HepG2 (cell line): ENCODE data around the gene JKAMP. TPM values are rescaled to one million over a fixed set of nuclear protein-coding genes. Genes with fewer than 3 reads are reported as not detected.

Experiments used
- ATAC-seq: fragments of 200-7000 bp; cut with Tn5 transposase; 3 replicates; pipeline ENCODE4 v1.9.1; 2020; ENCODE audit warnings: mild to moderate bottlenecking, moderate library complexity
- BruUV-seq: library from RNA; stranded (reverse); fragments of 400-500 nt; replicated peaks from 2 replicates; lab custom pipeline; 2021; lab: Mats Ljungman, UMichigan
- CTCF ChIA-PET: fragments of 300-600 bp; formaldehyde crosslinking; extraction: SDS; loops from one replicate; lab custom pipeline; 2021; ENCODE audit warnings: low total read pairs, inconsistent platforms, low intra/inter-chr PET ratio; lab: Yijun Ruan, JAX
- POLR2A ChIA-PET: fragments of 350-600 bp; sonication (Branson Sonifier 250); formaldehyde crosslinking; loops from one replicate; lab custom pipeline; 2020; ENCODE audit warnings: antibody characterized with exemption, inconsistent platforms; lab: Yijun Ruan, JAX
- DNase-seq: peaks from one replicate; pipeline ENCODE4 v3.0.0-alpha.2; 2015; ENCODE audit warnings: low spot score
- FAIRE-seq: peaks from 3 replicates; lab custom pipeline; 2011; peaks lifted over from hg19 to GRCh38; lab: Jason Lieb, UNC
- H2AFZ ChIP-seq: one replicate; pipeline ENCODE4 v1.6.1; 2011; ENCODE audit warnings: low read length, inconsistent platforms
- H3K27ac ChIP-seq: fragments of 300-600 bp; 3 replicates; pipeline ENCODE4 v1.8.0; 2011; ENCODE audit warnings: mixed run types, mild to moderate bottlenecking, mixed read lengths, low read length, inconsistent platforms; ENCODE audit not compliant: insufficient read depth; ENCODE audit errors: extremely low read length
- H3K27me3 ChIP-seq, 2 experiments: fragments of 200-600 bp in 1 of 2; 2 replicates in 1 of 2; 3 replicates in 1 of 2; pipeline versions ENCODE4 v1.6.0 to v1.8.0; 2011; ENCODE audit warnings: low read length in 2 of 2, mild to moderate bottlenecking in 2 of 2, moderate library complexity in 2 of 2, inconsistent platforms in 1 of 2; ENCODE audit not compliant: insufficient read depth in 2 of 2, control insufficient read depth in 1 of 2
- H3K36me3 ChIP-seq, 2 experiments: fragments of 200-600 bp in 1 of 2; replicated peaks in 1 of 2; 2 replicates in 1 of 2; 3 replicates in 1 of 2; pipeline versions ENCODE4 v1.5.1 to v1.8.0; 2011; ENCODE audit warnings: low read length in 2 of 2, inconsistent platforms in 1 of 2; ENCODE audit not compliant: insufficient read depth in 2 of 2, control insufficient read depth in 1 of 2
- H3K4me1 ChIP-seq: 2 replicates; pipeline ENCODE4 v1.5.1; 2012; ENCODE audit warnings: low read length, inconsistent platforms; ENCODE audit not compliant: insufficient read depth
- H3K4me2 ChIP-seq: 2 replicates; pipeline ENCODE4 v1.6.0; 2011; ENCODE audit warnings: low read depth, low read length, inconsistent platforms
- H3K4me3 ChIP-seq, 3 experiments: fragments of 200-600 bp in 1 of 3; sonication (generic), shearing (Covaris generic) in 1 of 3; replicated peaks in 1 of 3; 2 replicates each; pipeline ENCODE4 v1.5.1; 2011 to 2016; ENCODE audit warnings: low read length in 3 of 3, inconsistent platforms in 2 of 3, low read depth in 2 of 3, mild to moderate bottlenecking in 2 of 3, control low read depth in 1 of 3, mixed read lengths in 1 of 3; ENCODE audit not compliant: insufficient read depth in 1 of 3
- H3K79me2 ChIP-seq: one replicate; pipeline ENCODE4 v1.6.1; 2011; ENCODE audit warnings: low read length, inconsistent platforms; ENCODE audit not compliant: insufficient read depth
- H3K9ac ChIP-seq: 2 replicates; pipeline ENCODE4 v1.6.0; 2011; ENCODE audit warnings: mild to moderate bottlenecking, low read depth, low read length, inconsistent platforms; ENCODE audit not compliant: insufficient read depth
- H3K9me3 ChIP-seq: 2 replicates; pipeline ENCODE4 v1.5.1; 2012; ENCODE audit warnings: mild to moderate bottlenecking, low read length
- H4K20me1 ChIP-seq: 2 replicates; pipeline ENCODE4 v1.6.0; 2011; ENCODE audit warnings: inconsistent platforms, mild to moderate bottlenecking, low read length, moderate library complexity; ENCODE audit not compliant: insufficient read depth
- CAMTA2 ChIP-seq: sonication (generic); formaldehyde crosslinking; IDR thresholded peaks from 2 replicates; pipeline ENCODE4 v1.4.0; 2020; ENCODE audit warnings: mild to moderate bottlenecking, missing genetic modification reagents, borderline replicate concordance
- HHEX ChIP-seq: IDR thresholded peaks from 2 replicates; pipeline ENCODE4 v1.6.1; 2016; ENCODE audit warnings: control low read depth
- HOXA9 ChIP-seq: sonication (generic); formaldehyde crosslinking; IDR thresholded peaks from 2 replicates; pipeline ENCODE4 v1.8.1; 2022; ENCODE audit warnings: missing genetic modification reagents, mild to moderate bottlenecking, moderate library complexity, borderline replicate concordance
- TEAD3 ChIP-seq: optimal IDR thresholded peaks from 2 replicates; pipeline ENCODE3; 2016; ENCODE audit warnings: borderline replicate concordance
- ZFP1 ChIP-seq: IDR thresholded peaks from 2 replicates; pipeline ENCODE4 v1.6.1; 2016
- ZMYM4 ChIP-seq: sonication (generic); formaldehyde crosslinking; IDR thresholded peaks from 2 replicates; pipeline ENCODE4 v1.8.1; 2023; ENCODE audit warnings: mild to moderate bottlenecking, missing genetic modification reagents
- ZNF235 ChIP-seq: sonication (generic); formaldehyde crosslinking; IDR thresholded peaks from 2 replicates; pipeline ENCODE4 v1.8.1; 2023; ENCODE audit warnings: mild to moderate bottlenecking, missing genetic modification reagents, borderline replicate concordance
- ZNF337 ChIP-seq: sonication (generic); formaldehyde crosslinking; IDR thresholded peaks from 2 replicates; pipeline ENCODE4 v1.5.1; 2020; ENCODE audit warnings: missing genetic modification reagents, low read depth, mild to moderate bottlenecking, borderline replicate concordance
- ZNF569 ChIP-seq: sonication (generic); formaldehyde crosslinking; IDR thresholded peaks from 2 replicates; pipeline ENCODE4 v1.5.0; 2020; ENCODE audit warnings: mild to moderate bottlenecking, missing genetic modification reagents, moderate library complexity, borderline replicate concordance
- WGBS: methylation state at CpG from one replicate; pipeline ENCODE4 v1.1.6; 2017; ENCODE audit warnings: low lambda C conversion rate; 5-methylcytosine and 5-hydroxymethylcytosine counted together
- in situ Hi-C: cut with HindIII; loops from 2 replicates; pipeline ENCODE4 v1.10.0; 2017; ENCODE audit warnings: low pct_unique_long_range_greater_than_20kb; ENCODE audit not compliant: extremely low pct_ligation_motif_present
- intact Hi-C: fragments of 100-400 bp; cut with micrococcal nuclease; formaldehyde crosslinking; loops from one replicate; pipeline ENCODE4 v1.10.0; 2022; ENCODE audit not compliant: unreplicated experiment
- polyA plus RNA-seq, 8 experiments: library from polyadenylated mRNA; depleted of rRNA in 3 of 8; stranded (reverse) in 7 of 8; unstranded in 1 of 8; fragments of >200 nt; fragmentation: Illumina TruSeq in 4 of 8; extraction: Trizol in 4 of 8; gene quantifications; 2 replicates each; pipeline versions ENCODE4 v1.2.1 to v1.2.3, GENCODE V29; 2011 to 2016; ENCODE audit warnings: low read depth in 4 of 8, missing spikeins in 1 of 8, mixed read lengths in 1 of 8; ENCODE audit not compliant: insufficient read depth in 1 of 8
- total RNA-seq, 5 experiments: library from RNA; depleted of rRNA; stranded (reverse); fragments of >200 nt; fragmentation: Illumina TruSeq; extraction: Trizol; gene quantifications; 2 replicates each; pipeline ENCODE4 v1.2.3, GENCODE V29; 2016; ENCODE audit warnings: low read depth in 1 of 5
- TF ChIP-seq, protein P1 (sequence below): sonication (generic); formaldehyde crosslinking; IDR thresholded peaks from 2 replicates; pipeline ENCODE4 v1.4.0; 2020; ENCODE audit warnings: missing genetic modification reagents, borderline replicate concordance
- TF ChIP-seq, protein P2 (sequence below): sonication (generic); formaldehyde crosslinking; IDR thresholded peaks from 2 replicates; pipeline ENCODE4 v1.5.0; 2020; ENCODE audit warnings: missing genetic modification reagents

Gene JKAMP
- total and polyA plus RNA-seq, 2 of the 13 experiments (the other 11 are each of a cell fraction or from before 2014, with no cell fraction given): 56.4 to 135 TPM

DNA sequence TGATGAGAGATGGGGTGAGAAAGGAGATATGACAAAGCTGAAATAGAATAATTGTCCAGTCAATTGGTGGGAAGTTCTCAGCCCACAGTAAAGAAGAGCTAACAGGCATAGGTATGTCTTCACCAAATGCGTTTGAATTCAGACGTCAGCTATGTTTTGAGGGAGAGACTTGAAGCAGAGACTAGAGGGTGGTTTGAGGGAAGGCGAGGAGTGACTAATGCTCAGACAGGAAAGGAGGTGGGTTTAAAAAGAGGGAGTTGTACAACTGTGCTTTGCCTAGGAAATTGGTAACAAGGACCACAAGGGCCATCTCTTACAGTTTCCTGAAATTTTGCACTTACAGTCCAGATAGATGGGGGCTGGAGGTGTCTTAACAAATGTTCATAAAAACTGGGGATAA lies 6.4 kb downstream of the JKAMP start (continued):
- TF ChIP-seq, protein P1, sequence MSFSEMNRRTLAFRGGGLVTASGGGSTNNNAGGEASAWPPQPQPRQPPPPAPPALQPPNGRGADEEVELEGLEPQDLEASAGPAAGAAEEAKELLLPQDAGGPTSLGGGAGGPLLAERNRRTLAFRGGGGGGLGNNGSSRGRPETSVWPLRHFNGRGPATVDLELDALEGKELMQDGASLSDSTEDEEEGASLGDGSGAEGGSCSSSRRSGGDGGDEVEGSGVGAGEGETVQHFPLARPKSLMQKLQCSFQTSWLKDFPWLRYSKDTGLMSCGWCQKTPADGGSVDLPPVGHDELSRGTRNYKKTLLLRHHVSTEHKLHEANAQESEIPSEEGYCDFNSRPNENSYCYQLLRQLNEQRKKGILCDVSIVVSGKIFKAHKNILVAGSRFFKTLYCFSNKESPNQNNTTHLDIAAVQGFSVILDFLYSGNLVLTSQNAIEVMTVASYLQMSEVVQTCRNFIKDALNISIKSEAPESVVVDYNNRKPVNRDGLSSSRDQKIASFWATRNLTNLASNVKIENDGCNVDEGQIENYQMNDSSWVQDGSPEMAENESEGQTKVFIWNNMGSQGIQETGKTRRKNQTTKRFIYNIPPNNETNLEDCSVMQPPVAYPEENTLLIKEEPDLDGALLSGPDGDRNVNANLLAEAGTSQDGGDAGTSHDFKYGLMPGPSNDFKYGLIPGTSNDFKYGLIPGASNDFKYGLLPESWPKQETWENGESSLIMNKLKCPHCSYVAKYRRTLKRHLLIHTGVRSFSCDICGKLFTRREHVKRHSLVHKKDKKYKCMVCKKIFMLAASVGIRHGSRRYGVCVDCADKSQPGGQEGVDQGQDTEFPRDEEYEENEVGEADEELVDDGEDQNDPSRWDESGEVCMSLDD (CRISPR knock-in tag): no peak
- TF ChIP-seq ZFP1: no peak
- TF ChIP-seq CAMTA2 (CRISPR knock-in tag): no peak

DNA sequence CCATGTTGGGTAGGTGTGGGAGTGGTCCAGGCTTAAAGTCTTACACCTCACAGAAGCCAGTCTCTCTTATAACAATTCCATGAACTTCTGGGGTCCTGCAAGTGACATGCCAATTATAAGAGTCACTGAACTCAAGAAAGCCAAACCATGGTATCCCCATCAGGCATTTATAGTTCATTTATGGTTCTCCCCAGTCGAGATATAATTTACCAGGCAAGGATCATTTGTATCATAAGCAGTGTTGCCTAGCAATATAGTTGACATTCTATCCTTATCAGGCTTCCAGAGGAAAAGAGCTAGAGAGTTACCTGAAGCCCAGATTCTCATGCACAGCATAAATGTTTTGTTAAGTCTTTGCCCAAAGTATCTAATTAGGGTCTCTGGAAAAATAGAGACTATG lies 8.1 kb downstream of the JKAMP start:
- Histone ChIP-seq H2AFZ (no peak overlapping the region), H3K27ac (no peak overlapping the region), H3K9me3 (no peaks in the 10 kb centered on the region), H3K9ac (no peak overlapping the region), H3K4me3 (no peak overlapping the region), H3K36me3 (peaks cover 16 to 48% of the 10 kb centered on the region in 2 experiments; a peak in 4 of 5 replicates), H3K79me2 (peaks cover 2% of the 10 kb centered on the region), H4K20me1 (no peaks in the 10 kb centered on the region), H3K4me2 (no peak overlapping the region), H3K27me3 (no peaks in the 10 kb centered on the region), H3K4me1 (no peaks in the 10 kb centered on the region; the same call in 1 of the 2 replicates)
- TF ChIP-seq ZNF569 (CRISPR knock-in tag): no peak
- no peak for TF ChIP-seq HOXA9 (CRISPR knock-in tag)
- no peak for TF ChIP-seq TEAD3 (CRISPR knock-in tag)
- TF ChIP-seq, protein P2, sequence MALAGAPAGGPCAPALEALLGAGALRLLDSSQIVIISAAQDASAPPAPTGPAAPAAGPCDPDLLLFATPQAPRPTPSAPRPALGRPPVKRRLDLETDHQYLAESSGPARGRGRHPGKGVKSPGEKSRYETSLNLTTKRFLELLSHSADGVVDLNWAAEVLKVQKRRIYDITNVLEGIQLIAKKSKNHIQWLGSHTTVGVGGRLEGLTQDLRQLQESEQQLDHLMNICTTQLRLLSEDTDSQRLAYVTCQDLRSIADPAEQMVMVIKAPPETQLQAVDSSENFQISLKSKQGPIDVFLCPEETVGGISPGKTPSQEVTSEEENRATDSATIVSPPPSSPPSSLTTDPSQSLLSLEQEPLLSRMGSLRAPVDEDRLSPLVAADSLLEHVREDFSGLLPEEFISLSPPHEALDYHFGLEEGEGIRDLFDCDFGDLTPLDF (CRISPR knock-in tag): no peak
- no peak for TF ChIP-seq ZNF337 (CRISPR knock-in tag)
- TF ChIP-seq ZNF235: no peak
- no peak for TF ChIP-seq ZMYM4 (CRISPR knock-in tag)
- no peak for TF ChIP-seq HHEX (CRISPR knock-in tag)
- no TSS peak for BruUV-seq
- in situ Hi-C loops (no loop called here), intact Hi-C loops (no loop called here)
- FAIRE-seq (no peak), ATAC-seq (no peak), DNase-seq (no peak)
- ChIA-PET POLR2A (no interaction called here), CTCF (no interaction called here)
- 89% methylated on average over 1 of the region's 1 CpG for WGBS
